Endothelial cell (in vitro differentiated cells): Measurements from ENCODE around the gene MAGI3. TPM values are rescaled to one million over a fixed set of nuclear protein-coding genes. Genes with fewer than 3 reads are reported as not detected.

Experiments used
- DNase-seq: peaks from one replicate; pipeline ENCODE4 v3.0.0; 2021; ENCODE audit warnings: low spot score
- H3K27ac Mint-ChIP-seq: one replicate; pipeline ENCODE4 v1.8.0; 2021; ENCODE audit warnings: mixed read lengths, inconsistent platforms; ENCODE audit not compliant: unreplicated experiment
- H3K27me3 Mint-ChIP-seq: one replicate; pipeline ENCODE4 v1.8.0; 2021; ENCODE audit warnings: mild to moderate bottlenecking, moderate library complexity, mixed read lengths, inconsistent platforms; ENCODE audit not compliant: unreplicated experiment
- H3K36me3 Mint-ChIP-seq: one replicate; pipeline ENCODE4 v1.8.0; 2021; ENCODE audit warnings: mild to moderate bottlenecking, low read depth, mixed read lengths, inconsistent platforms; ENCODE audit not compliant: unreplicated experiment
- H3K4me1 Mint-ChIP-seq: one replicate; pipeline ENCODE4 v1.8.0; 2021; ENCODE audit warnings: mild to moderate bottlenecking, mixed read lengths, inconsistent platforms; ENCODE audit not compliant: unreplicated experiment
- H3K4me3 Mint-ChIP-seq: one replicate; pipeline ENCODE4 v1.8.0; 2021; ENCODE audit warnings: mild to moderate bottlenecking, mixed read lengths, inconsistent platforms; ENCODE audit not compliant: unreplicated experiment
- H3K9me3 Mint-ChIP-seq: one replicate; pipeline ENCODE4 v1.8.0; 2021; ENCODE audit warnings: mixed read lengths, inconsistent platforms; ENCODE audit not compliant: unreplicated experiment
- total RNA-seq: library from RNA; stranded (reverse); fragmentation: NEBNext Ultra II Directional; extraction: Animal tissue kit (Norgen Biotek cat#: 25700); gene quantifications from one replicate; pipeline ENCODE4 v1.2.1, GENCODE V29; 2021; ENCODE audit not compliant: unreplicated experiment
- TF ChIP-seq, protein P1 (sequence below): fragments of 200-600 bp; sonication (generic); IDR thresholded peaks from one replicate; pipeline ENCODE4 v1.5.0; 2021; ENCODE audit warnings: antibody characterized with exemption; ENCODE audit not compliant: unreplicated experiment

MAGI3 gene
- total RNA-seq, 1 donor from 2014 or later: 18.9 TPM

DNA sequence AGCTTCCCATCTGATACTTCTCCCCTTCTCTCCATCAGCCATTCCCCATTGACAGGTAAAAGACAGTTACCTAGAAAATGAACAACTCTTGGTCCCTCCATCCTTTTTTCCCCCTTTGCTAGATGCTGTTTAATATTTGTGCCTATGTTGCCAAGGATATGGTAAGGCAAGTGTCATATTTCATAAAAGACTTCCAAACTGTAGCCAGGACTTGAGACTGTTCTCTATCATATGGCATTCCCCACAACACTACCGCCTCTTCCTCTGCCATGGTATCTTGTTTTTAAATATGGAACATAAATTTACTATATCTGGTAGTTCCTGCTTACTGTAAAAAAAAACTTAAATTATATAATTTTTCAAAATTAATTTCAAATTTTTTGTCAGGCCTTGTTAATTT is 271.8 kb downstream of the MAGI3 start:
- Mint-ChIP-seq H3K9me3 (no peaks in the 10 kb centered on the region), H3K4me1 (no peaks in the 10 kb centered on the region), H3K27me3 (no peaks in the 10 kb centered on the region), H3K36me3 (peaks cover 4% of the 10 kb centered on the region), H3K27ac (no peak overlapping the region), H3K4me3 (no peak overlapping the region)
- TF ChIP-seq, protein P1, sequence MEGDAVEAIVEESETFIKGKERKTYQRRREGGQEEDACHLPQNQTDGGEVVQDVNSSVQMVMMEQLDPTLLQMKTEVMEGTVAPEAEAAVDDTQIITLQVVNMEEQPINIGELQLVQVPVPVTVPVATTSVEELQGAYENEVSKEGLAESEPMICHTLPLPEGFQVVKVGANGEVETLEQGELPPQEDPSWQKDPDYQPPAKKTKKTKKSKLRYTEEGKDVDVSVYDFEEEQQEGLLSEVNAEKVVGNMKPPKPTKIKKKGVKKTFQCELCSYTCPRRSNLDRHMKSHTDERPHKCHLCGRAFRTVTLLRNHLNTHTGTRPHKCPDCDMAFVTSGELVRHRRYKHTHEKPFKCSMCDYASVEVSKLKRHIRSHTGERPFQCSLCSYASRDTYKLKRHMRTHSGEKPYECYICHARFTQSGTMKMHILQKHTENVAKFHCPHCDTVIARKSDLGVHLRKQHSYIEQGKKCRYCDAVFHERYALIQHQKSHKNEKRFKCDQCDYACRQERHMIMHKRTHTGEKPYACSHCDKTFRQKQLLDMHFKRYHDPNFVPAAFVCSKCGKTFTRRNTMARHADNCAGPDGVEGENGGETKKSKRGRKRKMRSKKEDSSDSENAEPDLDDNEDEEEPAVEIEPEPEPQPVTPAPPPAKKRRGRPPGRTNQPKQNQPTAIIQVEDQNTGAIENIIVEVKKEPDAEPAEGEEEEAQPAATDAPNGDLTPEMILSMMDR: no peak
- no peak for DNase-seq

DNA sequence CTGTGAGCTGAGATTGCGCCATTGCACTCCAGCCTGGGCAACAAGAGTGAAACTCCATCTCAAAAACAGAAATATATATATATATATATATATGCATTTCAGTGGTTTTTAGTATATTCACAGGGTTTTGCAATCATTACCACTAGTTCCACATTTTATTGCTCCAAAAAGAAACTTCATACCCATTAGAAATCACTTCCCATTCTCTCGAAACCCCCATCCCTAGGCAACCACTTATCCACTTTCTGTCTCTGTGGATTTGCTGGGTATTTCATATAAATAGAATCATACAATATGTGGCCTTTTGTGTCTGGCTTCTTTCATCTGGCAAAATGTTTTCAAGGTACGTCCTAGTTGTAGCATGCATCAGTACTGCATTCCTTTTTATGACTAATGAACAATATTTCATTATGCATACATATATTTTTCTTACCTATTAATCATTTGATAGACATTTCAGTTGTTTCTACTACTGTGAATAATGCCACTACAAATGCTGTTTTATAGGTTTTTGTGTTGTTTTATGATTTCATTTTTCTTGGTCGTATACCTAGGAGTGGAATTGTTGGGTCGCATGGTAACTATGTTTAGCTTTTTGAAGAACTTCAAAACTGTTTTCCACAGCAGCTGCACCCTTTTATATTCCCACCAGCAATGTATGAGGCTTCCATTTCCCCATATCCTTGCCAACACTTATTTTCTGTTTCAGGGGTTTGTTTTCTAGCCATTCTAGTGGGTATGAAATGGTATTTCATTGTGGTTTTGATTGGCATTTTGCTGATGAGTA is 273.0 kb downstream of the MAGI3 start:
- Mint-ChIP-seq H3K4me1 (no peaks in the 10 kb centered on the region), H3K36me3 (peaks cover 4% of the 10 kb centered on the region), H3K9me3 (no peaks in the 10 kb centered on the region), H3K27ac (no peak overlapping the region), H3K4me3 (no peak overlapping the region), H3K27me3 (no peaks in the 10 kb centered on the region)
- TF ChIP-seq, protein P1: no peak
- no peak for DNase-seq

- Mint-ChIP-seq H3K27me3 (no peaks in the 10 kb centered on the region), H3K36me3 (peaks cover 4% of the 10 kb centered on the region), H3K4me1 (no peaks in the 10 kb centered on the region), H3K4me3 (no peak overlapping the region), H3K27ac (no peak overlapping the region), H3K9me3 (no peaks in the 10 kb centered on the region)
- DNase-seq: no peak
- TF ChIP-seq, protein P1: no peak
These were observed 274.8 kb downstream of the MAGI3 start for GRCh38 chr1:113665071-113665470.

- H3K36me3 Mint-ChIP-seq: peaks cover 4% of the 10 kb centered on the region
- H3K4me1 Mint-ChIP-seq: no peaks in the 10 kb centered on the region
- H3K27ac Mint-ChIP-seq: no peak overlapping the region
- no peak for DNase-seq
- TF ChIP-seq, protein P1: no peak
- H3K27me3 Mint-ChIP-seq: no peaks in the 10 kb centered on the region
- no peak overlapping the region for H3K4me3 Mint-ChIP-seq
- no peaks in the 10 kb centered on the region for H3K9me3 Mint-ChIP-seq
These were observed 275.8 kb downstream of the MAGI3 start for GRCh38 chr1:113666126-113666525.

GRCh38 chr1:113669988-113670387 is 279.7 kb downstream of the MAGI3 start:
- Mint-ChIP-seq H3K4me3 (no peak overlapping the region), H3K9me3 (no peaks in the 10 kb centered on the region), H3K27me3 (no peaks in the 10 kb centered on the region), H3K27ac (no peak overlapping the region), H3K4me1 (no peaks in the 10 kb centered on the region), H3K36me3 (peaks cover 4% of the 10 kb centered on the region)
- DNase-seq: no peak
- TF ChIP-seq, protein P1: no peak
